GM12878 (cell line): ENCODE results near the gene PDSS2. TPM values are rescaled to one million over a fixed set of nuclear protein-coding genes. Genes with fewer than 3 reads are reported as not detected.

Experiments used
- ATAC-seq: fragments of 200-7000 bp; cut with Tn5 transposase; 3 replicates; pipeline ENCODE4 v1.9.1; 2020; ENCODE audit warnings: mild to moderate bottlenecking, moderate library complexity
- Bru-seq: library from RNA; stranded (reverse); fragments of 400-500 nt; gene quantifications from one replicate; lab custom pipeline; 2021; lab: Mats Ljungman, UMichigan
- BruChase-seq, 2 experiments: library from RNA; stranded (reverse); fragments of 400-500 nt; gene quantifications; one replicate each; lab custom pipeline; 2021; lab: Mats Ljungman, UMichigan
- BruUV-seq: library from RNA; stranded (reverse); fragments of 400-500 nt; replicated peaks from 2 replicates; lab custom pipeline; 2021; lab: Mats Ljungman, UMichigan
- CTCF ChIA-PET: fragments of 300-600 bp; sonication (Branson Sonifier 250); formaldehyde crosslinking; extraction: SDS; loops from one replicate; lab custom pipeline; 2021; ENCODE audit warnings: inconsistent platforms; lab: Yijun Ruan, JAX
- POLR2A ChIA-PET: fragments of 350-600 bp; formaldehyde crosslinking; extraction: SDS; loops from one replicate; lab custom pipeline; 2021; ENCODE audit warnings: inconsistent platforms; lab: Charles Lee
- RAD21 ChIA-PET: fragments of 300-600 bp; sonication (Branson Sonifier 250); formaldehyde crosslinking; loops from one replicate; lab custom pipeline; 2023; ENCODE audit warnings: antibody characterized with exemption; ENCODE audit not compliant: unreplicated experiment; lab: Charles Lee
- SMC1A ChIA-PET: fragments of 300-600 bp; sonication (Branson Sonifier 250); formaldehyde crosslinking; loops from one replicate; lab custom pipeline; 2023; ENCODE audit not compliant: unreplicated experiment, uncharacterized antibody; lab: Charles Lee
- DNase-seq: peaks from one replicate; pipeline ENCODE4 v3.0.0-alpha.2; 2011; ENCODE audit warnings: low read depth, low spot score
- FAIRE-seq: peaks from 3 replicates; lab custom pipeline; 2011; peaks lifted over from hg19 to GRCh38; lab: Jason Lieb, UNC
- H2AFZ ChIP-seq: 2 replicates; pipeline ENCODE4 v1.6.0; 2011; ENCODE audit warnings: low read depth, low read length, control low read depth; ENCODE audit not compliant: control insufficient read depth
- H3K27ac ChIP-seq: 2 replicates; pipeline ENCODE4 v1.5.1; 2011; ENCODE audit warnings: control low read depth; ENCODE audit not compliant: control insufficient read depth, insufficient read depth
- H3K27me3 ChIP-seq, 2 experiments: replicated peaks in 1 of 2; 2 replicates each; pipeline versions ENCODE4 v1.6.0 to v1.6.1; 2011; ENCODE audit warnings: low read length in 1 of 2; ENCODE audit not compliant: control insufficient read depth in 2 of 2, insufficient read depth in 2 of 2
- H3K36me3 ChIP-seq, 2 experiments: 2 replicates each; pipeline ENCODE4 v1.5.1; 2011; ENCODE audit warnings: low read length in 1 of 2; ENCODE audit not compliant: control insufficient read depth in 2 of 2, insufficient read depth in 2 of 2
- H3K4me1 ChIP-seq: 2 replicates; pipeline ENCODE4 v1.6.1; 2011; ENCODE audit warnings: mild to moderate bottlenecking, low read length, moderate library complexity, mixed read lengths; ENCODE audit not compliant: control insufficient read depth, insufficient read depth
- H3K4me2 ChIP-seq: 2 replicates; pipeline ENCODE4 v1.6.0; 2011; ENCODE audit warnings: control low read depth; ENCODE audit not compliant: control insufficient read depth, insufficient read depth
- H3K4me3 ChIP-seq: fragments of 200-600 bp; sonication (generic); 2 replicates; pipeline ENCODE4 v1.5.1; 2016
- H3K79me2 ChIP-seq: 2 replicates; pipeline ENCODE4 v1.6.0; 2011; ENCODE audit warnings: low read length; ENCODE audit not compliant: control insufficient read depth, insufficient read depth
- H3K9ac ChIP-seq: 2 replicates; pipeline ENCODE4 v1.8.0; 2011; ENCODE audit warnings: low read length, control low read depth, mixed read lengths; ENCODE audit not compliant: control insufficient read depth, insufficient read depth
- H3K9me3 ChIP-seq: replicated peaks from 3 replicates; pipeline ENCODE4 v1.5.1; 2011; ENCODE audit warnings: mild to moderate bottlenecking, low read length; ENCODE audit not compliant: control insufficient read depth, insufficient read depth
- H4K20me1 ChIP-seq: 2 replicates; pipeline ENCODE4 v1.6.0; 2011; ENCODE audit not compliant: control insufficient read depth, insufficient read depth
- CBX3 ChIP-seq: fragments of 200-600 bp; sonication (generic); IDR thresholded peaks from 2 replicates; pipeline ENCODE4 v1.6.1; 2016; ENCODE audit warnings: low read depth, borderline replicate concordance
- CHD2 ChIP-seq: IDR thresholded peaks from 2 replicates; pipeline ENCODE4 v1.6.1; 2011; ENCODE audit warnings: low read depth, low read length, improper control_type of control experiment, borderline replicate concordance
- ETV6 ChIP-seq, 2 experiments: fragments of 450-650 bp in 1 of 2; IDR thresholded peaks in 1 of 2; conservative IDR thresholded peaks in 1 of 2; 2 replicates each; pipeline ENCODE4 v1.6.1; 2014; ENCODE audit warnings: antibody characterized with exemption in 1 of 2, borderline replicate concordance in 1 of 2, low read depth in 1 of 2, mild to moderate bottlenecking in 1 of 2, moderate library complexity in 1 of 2
- HCFC1 ChIP-seq: fragments of 150-350 bp; IDR thresholded peaks from 2 replicates; pipeline ENCODE4 v1.6.1; 2014; ENCODE audit warnings: low read length
- MAX ChIP-seq: IDR thresholded peaks from 2 replicates; pipeline ENCODE4 v1.6.1; 2012; ENCODE audit warnings: low read depth, low read length, improper control_type of control experiment
- MTA2 ChIP-seq: fragments of 450-650 bp; IDR thresholded peaks from 2 replicates; pipeline ENCODE4 v1.6.1; 2016; ENCODE audit warnings: low read depth, mild to moderate bottlenecking, moderate library complexity
- NFXL1 ChIP-seq: fragments of 450-650 bp; IDR thresholded peaks from 2 replicates; pipeline ENCODE4 v1.6.1; 2017; ENCODE audit warnings: antibody characterized with exemption, mild to moderate bottlenecking, borderline replicate concordance
- RAD21 ChIP-seq: IDR thresholded peaks from 2 replicates; pipeline ENCODE4 v1.6.1; 2011; ENCODE audit warnings: mild to moderate bottlenecking, low read depth, low read length, moderate library complexity; ENCODE audit not compliant: insufficient read depth
- RCOR1 ChIP-seq: conservative IDR thresholded peaks from 2 replicates; pipeline ENCODE4 v1.6.1; 2012; ENCODE audit warnings: low read depth, low read length, improper control_type of control experiment
- SMARCA5 ChIP-seq: fragments of 450-650 bp; IDR thresholded peaks from 2 replicates; pipeline ENCODE4 v1.6.1; 2017; ENCODE audit warnings: mild to moderate bottlenecking
- WGBS: methylation state at CpG from one replicate; pipeline ENCODE4 v1.1.6; 2016; ENCODE audit warnings: low lambda C conversion rate; ENCODE audit not compliant: insufficient replicate concordance, insufficient coverage; ENCODE audit errors: missing lambda C conversion rate; 5-methylcytosine and 5-hydroxymethylcytosine counted together
- in situ Hi-C: fragments of 300-500 bp; cut with MboI; formaldehyde crosslinking; loops from 9 replicates; pipeline ENCODE4 v1.14.3; 2018; ENCODE audit warnings: mixed read lengths
- intact Hi-C: fragments of 100-400 bp; cut with micrococcal nuclease; formaldehyde crosslinking; loops from one replicate; pipeline ENCODE4 v1.14.2; 2022; ENCODE audit not compliant: unreplicated experiment
- long read RNA-seq, 2 experiments: library from polyadenylated mRNA; unstranded; transcript quantifications; one replicate each; pipeline ENCODE4 v2.0.0, GENCODE V29; 2019 to 2020
- polyA minus RNA-seq, 3 experiments: library from RNA; depleted of rRNA, polyadenylated mRNA; stranded (reverse); fragments of >200 nt; gene quantifications; 2 replicates each; pipeline ENCODE4 v1.2.3, GENCODE V29; 2011
- polyA plus RNA-seq, 11 experiments: library from polyadenylated mRNA; depleted of rRNA in 4 of 11; unstranded in 6 of 11; stranded (reverse) in 5 of 11; fragments of >200 nt; fragmentation: Nextera tagmentation in 4 of 11; fragmentation: Illumina TruSeq in 1 of 11; extraction: Ambion mirVana in 4 of 11; extraction: Trizol in 1 of 11; gene quantifications; 1 replicate in 1 of 11; 2 replicates in 10 of 11; pipeline versions ENCODE4 v1.2.1 to v1.2.3, GENCODE V29; 2011 to 2016; ENCODE audit warnings: inconsistent platforms in 2 of 11, missing spikeins in 2 of 11, low read depth in 1 of 11
- total RNA-seq, 4 experiments: library from RNA; depleted of rRNA in 3 of 4; stranded (reverse); fragments of >200 nt in 3 of 4; fragmentation: Illumina TruSeq in 1 of 4; extraction: Trizol in 1 of 4; gene quantifications; 2 replicates each; pipeline versions ENCODE4 v1.2.1 to v1.2.3, GENCODE V29; 2013 to 2021
- TF ChIP-seq, protein P1 (sequence below): fragments of 450-650 bp; conservative IDR thresholded peaks from 2 replicates; pipeline ENCODE4 v1.6.1; 2017; ENCODE audit warnings: mild to moderate bottlenecking, moderate library complexity

Gene PDSS2, protein sequence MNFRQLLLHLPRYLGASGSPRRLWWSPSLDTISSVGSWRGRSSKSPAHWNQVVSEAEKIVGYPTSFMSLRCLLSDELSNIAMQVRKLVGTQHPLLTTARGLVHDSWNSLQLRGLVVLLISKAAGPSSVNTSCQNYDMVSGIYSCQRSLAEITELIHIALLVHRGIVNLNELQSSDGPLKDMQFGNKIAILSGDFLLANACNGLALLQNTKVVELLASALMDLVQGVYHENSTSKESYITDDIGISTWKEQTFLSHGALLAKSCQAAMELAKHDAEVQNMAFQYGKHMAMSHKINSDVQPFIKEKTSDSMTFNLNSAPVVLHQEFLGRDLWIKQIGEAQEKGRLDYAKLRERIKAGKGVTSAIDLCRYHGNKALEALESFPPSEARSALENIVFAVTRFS
- total RNA-seq (2013; cell fraction: nucleolus; rRNA removed), result 24.2 and 27.0 TPM in 2 replicates
- total RNA-seq (2014; rRNA removed), result 7.7 and 9.2 TPM in 2 replicates
- total RNA-seq (2014; rRNA removed; fragmentation: Illumina TruSeq; extraction: Trizol), result 9.9 and 10.1 TPM in 2 replicates
- 10.1 and 10.5 TPM in 2 replicates for total RNA-seq (2021)
- 5.9 TPM for polyA plus RNA-seq (2011; ENCODE audit: low read depth)
- 15.1 and 15.5 TPM in 2 replicates for polyA plus RNA-seq (2011; rRNA removed)
- 10.2 and 10.4 TPM in 2 replicates for polyA plus RNA-seq (2011; cell fraction: cytosol; rRNA removed)
- 9.3 and 10.5 TPM in 2 replicates for polyA plus RNA-seq (2011; cell fraction: nucleus; rRNA removed)
- 6.7 and 9.5 TPM in 2 replicates for polyA plus RNA-seq (2012)
- polyA plus RNA-seq (2014; fragmentation: Illumina TruSeq; extraction: Trizol), result 9.0 and 9.2 TPM in 2 replicates
- polyA plus RNA-seq (2014; fragmentation: Nextera tagmentation; extraction: Ambion mirVana), result 1 to 10 TPM; 7.9 to 9.1 TPM
- polyA plus RNA-seq (2014; rRNA removed), result 7.7 and 8.1 TPM in 2 replicates
- polyA plus RNA-seq (2016; fragmentation: Nextera tagmentation; extraction: Ambion mirVana), result 10 to 100 TPM; 12.7 to 13.5 TPM
- polyA minus RNA-seq (2011; rRNA and poly(A)+ RNA removed), result 14.1 and 25.8 TPM in 2 replicates
- 5.0 and 6.3 TPM in 2 replicates for polyA minus RNA-seq (2011; cell fraction: cytosol; rRNA and poly(A)+ RNA removed)
- 29.1 and 55.9 TPM in 2 replicates for polyA minus RNA-seq (2011; cell fraction: nucleus; rRNA and poly(A)+ RNA removed)
- Bru-seq, nascent RNA, result percentile 62 among the genes with signal in this experiment
- BruChase-seq, experiment 1, labeled RNA remaining after a 6-hour chase, result percentile 63 among the genes with signal in this experiment
- percentile 60 among the genes with signal in this experiment for BruChase-seq, experiment 2, labeled RNA remaining after a 2-hour chase
- long read RNA-seq, experiment 1, partial matches to known transcripts, result 0 of 7 reads
- long read RNA-seq, experiment 1, other reads (novel, unspliced or antisense), result 4 of 7 reads
- long read RNA-seq, experiment 2, transcript PDSS2-202 (8 exons, 3,540 nt), result major isoform, 7 of 31 reads
- long read RNA-seq, experiment 2, transcript PDSS2-201 (4 exons, 1,236 nt), result minor isoform, 6 of 31 reads
- long read RNA-seq, experiment 2, partial matches to known transcripts, result 3 of 31 reads
- long read RNA-seq, experiment 2, other reads (novel, unspliced or antisense), result 15 of 31 reads

DNA sequence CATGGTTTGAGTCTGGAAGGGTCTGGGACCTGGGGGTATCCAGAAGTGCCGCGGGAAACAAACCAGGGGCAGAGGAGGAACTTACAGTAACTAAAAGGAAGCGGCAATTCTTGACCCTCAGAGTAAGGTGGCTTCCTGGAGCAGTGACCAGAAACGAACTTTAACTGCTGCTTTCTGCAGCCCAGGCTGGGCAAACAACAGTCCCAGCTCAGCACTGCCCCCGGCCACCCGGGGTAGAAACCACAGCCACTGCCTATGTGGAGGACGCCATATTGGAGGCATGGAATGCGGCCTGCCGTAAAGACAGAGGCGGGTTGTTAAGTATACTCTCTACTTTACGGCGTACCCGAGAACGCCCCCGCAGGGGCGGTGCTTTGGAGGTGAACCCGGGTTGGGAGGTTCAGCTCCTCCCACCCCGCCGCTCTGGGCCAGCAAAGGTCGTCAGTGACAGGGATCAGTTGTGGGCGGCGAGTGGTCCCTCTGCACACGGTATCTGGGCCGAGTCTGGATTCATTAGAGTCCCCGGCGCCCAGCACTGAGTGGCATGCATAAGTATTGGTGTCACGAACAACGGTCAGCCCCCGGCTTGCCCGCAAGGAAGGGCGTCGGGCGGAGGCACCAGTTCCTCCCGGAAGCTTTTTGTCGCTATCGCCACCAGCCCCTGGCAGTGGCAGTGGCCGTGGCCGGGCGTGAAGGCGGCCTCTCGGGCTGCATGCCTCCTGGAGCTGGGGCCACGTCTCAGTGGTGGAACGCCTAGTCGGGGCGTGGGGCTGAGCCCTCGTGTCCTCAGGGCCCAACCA lies at the start of gene PDSS2:
Gene PDSS2, minus strand, starts transcription at position 282 of the 800 bp plus-strand sequence. Its CDS starts 279 bp downstream, at position 3.
- BruUV-seq, result TSS peak; percentile 97
- in situ Hi-C loops (no loop called here), intact Hi-C loops (loop anchor here (2.0 to 5.0 kb wide), 3 partner anchors 142 to 215 kb away; no protein-coding TSS in a partner anchor)
- ChIA-PET RAD21 (interaction anchor here (1.0 to 3.4 kb wide), 4 partner anchors 140 to 346 kb away, joined by 3 to 19 read pairs (median 4); no protein-coding TSS in a partner anchor), SMC1A (interaction anchor here (0.6 to 3.4 kb wide), 11 partner anchors 9 to 1412 kb away, joined by 3 to 21 read pairs (median 3); partner anchors contain the start of genes MTRES1 and SNX3), CTCF (interaction anchor here (0.5 to 4.1 kb wide), 10 partner anchors 12 to 411 kb away, joined by 3 to 27 read pairs (median 3); no protein-coding TSS in a partner anchor), POLR2A (interaction anchor here (0.5 to 1.6 kb wide), 8 partner anchors 21 to 1877 kb away, joined by 3 to 7 read pairs (median 3); no protein-coding TSS in a partner anchor)
- H3K36me3 ChIP-seq, result no peaks in the 10 kb centered on the region
- H3K79me2 ChIP-seq, result peaks cover 13% of the 10 kb centered on the region
- FAIRE-seq (peak; percentile 75), ATAC-seq (peak; percentile 94), DNase-seq (peak; percentile 91)
- H3K9me3 ChIP-seq, result no peaks in the 10 kb centered on the region
- no peaks in the 10 kb centered on the region for H3K27me3 ChIP-seq
- H3K4me3 ChIP-seq, result peak within 1 kb of the TSS; percentile 94
- peak within 1 kb of the TSS; percentile 94 for H3K9ac ChIP-seq
- peak within 1 kb of the TSS; percentile 90 for H3K27ac ChIP-seq
- H3K4me2 ChIP-seq, result peak within 1 kb of the TSS; percentile 100
- 1% methylated on average over 46 of the region's 46 CpGs for WGBS
- H2AFZ ChIP-seq, result peak within 1 kb of the TSS; percentile 99
- H3K4me1 ChIP-seq, result no peaks in the 10 kb centered on the region; the same call in 1 of the 2 replicates
- no peaks in the 10 kb centered on the region for H4K20me1 ChIP-seq
- TF ChIP-seq HCFC1, result peak; percentile 62
- TF ChIP-seq, protein P1, sequence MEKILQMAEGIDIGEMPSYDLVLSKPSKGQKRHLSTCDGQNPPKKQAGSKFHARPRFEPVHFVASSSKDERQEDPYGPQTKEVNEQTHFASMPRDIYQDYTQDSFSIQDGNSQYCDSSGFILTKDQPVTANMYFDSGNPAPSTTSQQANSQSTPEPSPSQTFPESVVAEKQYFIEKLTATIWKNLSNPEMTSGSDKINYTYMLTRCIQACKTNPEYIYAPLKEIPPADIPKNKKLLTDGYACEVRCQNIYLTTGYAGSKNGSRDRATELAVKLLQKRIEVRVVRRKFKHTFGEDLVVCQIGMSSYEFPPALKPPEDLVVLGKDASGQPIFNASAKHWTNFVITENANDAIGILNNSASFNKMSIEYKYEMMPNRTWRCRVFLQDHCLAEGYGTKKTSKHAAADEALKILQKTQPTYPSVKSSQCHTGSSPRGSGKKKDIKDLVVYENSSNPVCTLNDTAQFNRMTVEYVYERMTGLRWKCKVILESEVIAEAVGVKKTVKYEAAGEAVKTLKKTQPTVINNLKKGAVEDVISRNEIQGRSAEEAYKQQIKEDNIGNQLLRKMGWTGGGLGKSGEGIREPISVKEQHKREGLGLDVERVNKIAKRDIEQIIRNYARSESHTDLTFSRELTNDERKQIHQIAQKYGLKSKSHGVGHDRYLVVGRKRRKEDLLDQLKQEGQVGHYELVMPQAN, result peak; percentile 42
- peak; percentile 10; the same call in 1 of the 2 replicates for TF ChIP-seq RAD21
- TF ChIP-seq CBX3, result no peak
- TF ChIP-seq MAX, result peak; percentile 56
- TF ChIP-seq SMARCA5, result peak; percentile 74
- 0 out of 2 replicates have a peak, but pooled peaks have one; percentile 53 for TF ChIP-seq RCOR1
- peak; percentile 50; the same call in 1 of the 2 replicates for TF ChIP-seq CHD2
- peak; percentile 58; the same call in 1 of the 2 replicates for TF ChIP-seq MTA2
- 0 out of 4 replicates have a peak, but pooled peaks of 1 of the 2 experiments have one; percentile 24 for TF ChIP-seq ETV6 (conservative IDR thresholded peaks at IDR 0.05 in 1 of 2, IDR thresholded peaks at IDR 0.05 in 1 of 2; ENCODE audit: borderline replicate concordance in 1 of 2, low read depth in 1 of 2)
- no peak for TF ChIP-seq NFXL1
